Loucy (cell line): ENCODE measurements around the gene RTP3.

Experiments used
- CTCF ChIP-seq: fragments of 200-600 bp; sonication (generic); conservative IDR thresholded peaks from 2 replicates; pipeline ENCODE4 v1.5.1; 2014; ENCODE audit warnings: mild to moderate bottlenecking, antibody characterized with exemption, low read length
- EZH2phosphoT487 ChIP-seq: fragments of 200-600 bp; IDR thresholded peaks from 2 replicates; pipeline ENCODE4 v1.6.1; 2018; ENCODE audit warnings: antibody characterized with exemption, mild to moderate bottlenecking, moderate library complexity, borderline replicate concordance

GRCh38 chr3:46449755-46450552 is 47.8 kb upstream of the RTP3 start:
- peak; percentile 85 for TF ChIP-seq CTCF
- no peak for TF ChIP-seq EZH2phosphoT487
